ENCODE measurements around the gene CTNNA3. TPM values are rescaled to one million over a fixed set of nuclear protein-coding genes. Genes with fewer than 3 reads are reported as not detected.
"Not testable (repeated sequence)": the region's sequence is repeated elsewhere in the genome, so short reads cannot be mapped to it uniquely, and the experiment has no call there.

CTNNA3 gene
- total and polyA plus RNA-seq, 2 of the 4 experiments (the other 2 are of a cell fraction): 0.19 to 0.90 TPM

DNA sequence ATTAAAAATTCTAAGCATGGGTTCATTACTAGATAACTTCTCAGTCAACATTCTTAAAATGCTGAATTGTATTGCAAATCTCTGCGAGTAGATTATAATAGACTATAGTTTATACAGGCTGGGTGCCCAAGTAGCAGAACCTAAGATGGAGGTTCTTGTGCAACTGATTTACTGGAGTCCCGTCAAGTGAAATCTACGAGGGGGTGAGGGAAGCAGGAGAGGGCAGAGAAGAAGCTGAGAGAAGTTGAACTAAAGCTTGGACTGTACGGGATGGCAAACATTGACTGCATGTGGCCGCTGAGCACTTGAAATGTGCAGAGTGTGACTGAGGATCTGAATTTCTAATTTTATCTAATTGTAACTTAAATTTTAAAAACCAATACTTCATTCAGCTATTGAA lies 124.5 kb downstream of the CTNNA3 start:
- no peak overlapping the region for H2BK120ac ChIP-seq (ENCODE audit: low read depth, low read length)
- no peaks in the 10 kb centered on the region for H3K9me1 ChIP-seq (ENCODE audit: insufficient read depth, low read length)
- no peaks in the 10 kb centered on the region for H3K36me3 ChIP-seq (ENCODE audit: control insufficient read depth, insufficient read depth, low read length)
- DNase-seq: no peak
- H3K18ac ChIP-seq (ENCODE audit: low read depth, low read length): no peak overlapping the region
- no peaks in the 10 kb centered on the region for H3K79me1 ChIP-seq (ENCODE audit: low read depth in 1 of 2, low read length in 2 of 2)
- no peak overlapping the region for H2BK15ac ChIP-seq (ENCODE audit: low read depth, low read length)
- H3K4me1 ChIP-seq (ENCODE audit: control insufficient read depth, insufficient read depth, low read length): no peaks in the 10 kb centered on the region
- H2BK5ac ChIP-seq (ENCODE audit: low read depth, low read length, poor library complexity, severe bottlenecking): no peak overlapping the region
- dilution Hi-C loops (cut with HindIII; ENCODE audit: low sequenced_read_pairs, unreplicated experiment): no loop called here
- no peaks in the 10 kb centered on the region for H3K9me3 ChIP-seq (ENCODE audit: control insufficient read depth, insufficient read depth, low read length)
- H4K91ac ChIP-seq (ENCODE audit: insufficient read depth, low read depth, low read length): no peak overlapping the region
- H3K9ac ChIP-seq (ENCODE audit: low read depth, low read length): no peak overlapping the region
- H3K27ac ChIP-seq (ENCODE audit: insufficient read depth, low read length): no peak overlapping the region
- no peak overlapping the region for H3K56ac ChIP-seq (ENCODE audit: extremely low read depth, insufficient read depth, low read length)
- H3K23ac ChIP-seq (ENCODE audit: low read depth, low read length): no peak overlapping the region
- no peak overlapping the region for H2AK5ac ChIP-seq (ENCODE audit: low read depth, low read length)
- WGBS, 2 experiments (ENCODE audit: extremely low coverage in 2 of 2, insufficient read length in 1 of 2): no CpG with 5 or more reads among the region's 5 CpGs
- H4K20me1 ChIP-seq (ENCODE audit: insufficient read depth, low read length): no peaks in the 10 kb centered on the region
- no peak overlapping the region for H3K4ac ChIP-seq (ENCODE audit: low read depth, low read length)
- H3K14ac ChIP-seq (replicated peaks; ENCODE audit: low read depth, low read length): no peak overlapping the region
- in situ Hi-C loops (cut with MboI; ENCODE audit: low sequenced_read_pairs): no loop called here
- no peak overlapping the region for H3K4me3 ChIP-seq (ENCODE audit: insufficient read depth, low read depth, low read length)
- no peak overlapping the region for H3K4me2 ChIP-seq (ENCODE audit: low read depth, low read length)
- intact Hi-C loops (cut with micrococcal nuclease): no loop called here
- H2AK9ac ChIP-seq (replicated peaks; ENCODE audit: low read depth, low read length, poor library complexity): no peak overlapping the region
- ChIA-PET CTCF (interaction anchor here (0.6 kb wide), 1 partner anchor 54 kb away, joined by 4 read pairs; no protein-coding TSS in a partner anchor), POLR2A (ENCODE audit: unreplicated experiment) (no interaction called here)
- BruUV-seq (replicated peaks): no TSS peak
- H3K27me3 ChIP-seq (ENCODE audit: control insufficient read depth, insufficient read depth, low read length): no peaks in the 10 kb centered on the region; the same call in 1 of the 2 replicates
- no peak for ATAC-seq (ENCODE audit: low read depth)
- H4K8ac ChIP-seq (ENCODE audit: low read depth in 2 of 2, low read length in 2 of 2): no peak overlapping the region
- H2BK20ac ChIP-seq (ENCODE audit: low read depth, low read length): no peak overlapping the region
- no peak overlapping the region for H2AFZ ChIP-seq (replicated peaks; ENCODE audit: low read length, poor library complexity)
- no peak for TF ChIP-seq MAZ (IDR thresholded peaks at IDR 0.05; ENCODE audit: borderline replicate concordance, low read depth, low read length)
- TF ChIP-seq, protein P1, sequence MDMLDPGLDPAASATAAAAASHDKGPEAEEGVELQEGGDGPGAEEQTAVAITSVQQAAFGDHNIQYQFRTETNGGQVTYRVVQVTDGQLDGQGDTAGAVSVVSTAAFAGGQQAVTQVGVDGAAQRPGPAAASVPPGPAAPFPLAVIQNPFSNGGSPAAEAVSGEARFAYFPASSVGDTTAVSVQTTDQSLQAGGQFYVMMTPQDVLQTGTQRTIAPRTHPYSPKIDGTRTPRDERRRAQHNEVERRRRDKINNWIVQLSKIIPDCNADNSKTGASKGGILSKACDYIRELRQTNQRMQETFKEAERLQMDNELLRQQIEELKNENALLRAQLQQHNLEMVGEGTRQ (IDR thresholded peaks at IDR 0.05; ENCODE audit: low read depth, low read length): no peak
- no peak for TF ChIP-seq SMC3 (IDR thresholded peaks at IDR 0.05; ENCODE audit: low read depth, low read length)
- no peak for TF ChIP-seq NFE2L2 (IDR thresholded peaks at IDR 0.05; ENCODE audit: low read depth, low read length)
- TF ChIP-seq BHLHE40 (IDR thresholded peaks at IDR 0.05; ENCODE audit: low read depth, low read length): no peak
- TF ChIP-seq CHD1 (IDR thresholded peaks at IDR 0.05; ENCODE audit: low read depth, low read length): no peak
- no peak for TF ChIP-seq MXI1 (IDR thresholded peaks at IDR 0.05; ENCODE audit: borderline replicate concordance, low read depth, low read length)
- H4K5ac ChIP-seq (ENCODE audit: low read depth, low read length): no peak overlapping the region

DNA sequence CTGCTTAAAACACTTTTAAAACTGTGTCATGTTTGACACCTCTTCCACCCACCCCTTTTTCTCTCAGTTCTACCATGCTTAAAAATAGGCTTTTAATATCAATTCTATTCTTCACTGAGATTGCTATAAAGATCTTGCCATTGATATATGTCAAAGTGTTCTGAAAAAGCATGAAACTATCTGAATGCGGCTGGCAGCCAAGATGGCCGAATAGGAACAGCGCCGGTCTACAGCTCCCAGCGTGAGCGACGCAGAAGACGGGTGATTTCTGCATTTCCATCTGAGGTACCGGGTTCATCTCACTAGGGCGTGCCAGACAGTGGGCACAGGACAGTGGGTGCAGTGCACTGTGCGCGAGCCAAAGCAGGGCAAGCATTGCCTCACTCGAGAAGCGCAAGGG lies 137.7 kb downstream of the CTNNA3 start:
- ATAC-seq (ENCODE audit: low read depth); BruUV-seq (replicated peaks): not testable (repeated sequence)

More for the DNA sequence above, 137.7 kb downstream of the CTNNA3 start:
- H2AK9ac ChIP-seq (replicated peaks; ENCODE audit: low read depth, low read length, poor library complexity); H3K27ac ChIP-seq (ENCODE audit: insufficient read depth, low read length); H3K9me1 ChIP-seq (ENCODE audit: insufficient read depth, low read length); intact Hi-C loops (cut with micrococcal nuclease); H3K23ac ChIP-seq (ENCODE audit: low read depth, low read length); DNase-seq; H4K8ac ChIP-seq (ENCODE audit: low read depth in 2 of 2, low read length in 2 of 2); H3K14ac ChIP-seq (replicated peaks; ENCODE audit: low read depth, low read length); H3K4me1 ChIP-seq (ENCODE audit: control insufficient read depth, insufficient read depth, low read length); H3K18ac ChIP-seq (ENCODE audit: low read depth, low read length); H3K9me3 ChIP-seq (ENCODE audit: control insufficient read depth, insufficient read depth, low read length); H3K4ac ChIP-seq (ENCODE audit: low read depth, low read length); H2BK120ac ChIP-seq (ENCODE audit: low read depth, low read length); dilution Hi-C loops (cut with HindIII; ENCODE audit: low sequenced_read_pairs, unreplicated experiment); H2BK20ac ChIP-seq (ENCODE audit: low read depth, low read length); H3K27me3 ChIP-seq (ENCODE audit: control insufficient read depth, insufficient read depth, low read length); H2AK5ac ChIP-seq (ENCODE audit: low read depth, low read length); H3K9ac ChIP-seq (ENCODE audit: low read depth, low read length); H3K4me3 ChIP-seq (ENCODE audit: insufficient read depth, low read depth, low read length); H2BK15ac ChIP-seq (ENCODE audit: low read depth, low read length); H2AFZ ChIP-seq (replicated peaks; ENCODE audit: low read length, poor library complexity); CTCF ChIA-PET; H2BK5ac ChIP-seq (ENCODE audit: low read depth, low read length, poor library complexity, severe bottlenecking); H4K91ac ChIP-seq (ENCODE audit: insufficient read depth, low read depth, low read length); H3K79me1 ChIP-seq (ENCODE audit: low read depth in 1 of 2, low read length in 2 of 2); H4K5ac ChIP-seq (ENCODE audit: low read depth, low read length); in situ Hi-C loops (cut with MboI; ENCODE audit: low sequenced_read_pairs); POLR2A ChIA-PET (ENCODE audit: unreplicated experiment); H4K20me1 ChIP-seq (ENCODE audit: insufficient read depth, low read length); H3K56ac ChIP-seq (ENCODE audit: extremely low read depth, insufficient read depth, low read length); H3K4me2 ChIP-seq (ENCODE audit: low read depth, low read length); H3K36me3 ChIP-seq (ENCODE audit: control insufficient read depth, insufficient read depth, low read length): not testable (repeated sequence)
- WGBS, 2 experiments (ENCODE audit: extremely low coverage in 2 of 2, insufficient read length in 1 of 2): no CpG with 5 or more reads among the region's 14 CpGs
